NB4 (cell line): Measurements from ENCODE around the gene ANP32A.

Experiments used
- DNase-seq: peaks from one replicate; pipeline ENCODE4 v3.0.0; 2010; ENCODE audit warnings: low read depth
- H3K4me3 ChIP-seq: one replicate; pipeline ENCODE4 v1.5.1; 2011; ENCODE audit warnings: mild to moderate bottlenecking, low read depth, low read length, moderate library complexity
- CTCF ChIP-seq: IDR thresholded peaks from one replicate; pipeline ENCODE4 v1.5.1; 2012; ENCODE audit warnings: low read depth, low read length
- MYC ChIP-seq: IDR thresholded peaks from 2 replicates; pipeline ENCODE4 v1.6.1; 2011; ENCODE audit warnings: low read depth, low read length
- POLR2A ChIP-seq: IDR thresholded peaks from 2 replicates; pipeline ENCODE4 v1.6.1; 2011; ENCODE audit warnings: mild to moderate bottlenecking; ENCODE audit not compliant: insufficient read length; ENCODE audit errors: extremely low read depth
- TF ChIP-seq, protein P1 (sequence below): IDR thresholded peaks from 2 replicates; pipeline ENCODE4 v1.6.1; 2011; ENCODE audit warnings: low read depth, low read length

Gene ANP32A

GRCh38 chr15:68834346-68834745 lies 13.7 kb upstream of the ANP32A start:
- H3K4me3 ChIP-seq, result no peak overlapping the region
- TF ChIP-seq MYC, result no peak
- no peak for DNase-seq

DNA sequence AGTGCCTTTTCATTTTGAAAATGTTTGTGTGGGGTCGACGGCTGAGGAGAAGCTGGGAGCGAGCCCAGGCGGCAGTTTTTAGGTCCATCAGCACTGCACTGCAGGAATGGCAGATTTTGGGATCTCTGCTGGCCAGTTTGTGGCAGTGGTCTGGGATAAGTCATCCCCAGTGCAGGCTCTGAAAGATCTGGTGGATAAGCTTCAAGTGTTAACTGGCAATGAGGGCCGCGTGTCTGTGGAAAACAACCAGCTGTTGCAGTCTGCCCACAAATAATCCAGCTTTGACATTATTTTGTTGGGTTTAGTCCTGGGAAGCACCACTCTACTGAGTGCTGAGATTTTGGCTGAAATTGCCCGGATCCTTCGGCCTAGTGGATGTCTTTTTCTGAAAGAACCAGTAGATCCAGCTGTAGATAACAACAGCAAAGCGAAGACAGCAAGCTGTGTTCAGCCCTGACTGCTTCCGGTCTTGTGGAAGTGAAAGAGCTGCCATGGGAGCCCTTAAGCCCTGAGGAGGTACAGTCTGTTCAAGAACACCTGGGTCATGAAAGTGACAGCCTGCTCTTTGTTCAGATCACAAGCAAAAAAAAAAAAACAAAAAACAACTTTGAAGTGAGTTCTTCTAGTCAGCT lies 13.1 kb upstream of the ANP32A start:
- TF ChIP-seq CTCF (no peak), MYC (no peak), POLR2A (no peak)
- TF ChIP-seq, protein P1, sequence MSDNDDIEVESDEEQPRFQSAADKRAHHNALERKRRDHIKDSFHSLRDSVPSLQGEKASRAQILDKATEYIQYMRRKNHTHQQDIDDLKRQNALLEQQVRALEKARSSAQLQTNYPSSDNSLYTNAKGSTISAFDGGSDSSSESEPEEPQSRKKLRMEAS, result no peak
- no peak for DNase-seq

DNA sequence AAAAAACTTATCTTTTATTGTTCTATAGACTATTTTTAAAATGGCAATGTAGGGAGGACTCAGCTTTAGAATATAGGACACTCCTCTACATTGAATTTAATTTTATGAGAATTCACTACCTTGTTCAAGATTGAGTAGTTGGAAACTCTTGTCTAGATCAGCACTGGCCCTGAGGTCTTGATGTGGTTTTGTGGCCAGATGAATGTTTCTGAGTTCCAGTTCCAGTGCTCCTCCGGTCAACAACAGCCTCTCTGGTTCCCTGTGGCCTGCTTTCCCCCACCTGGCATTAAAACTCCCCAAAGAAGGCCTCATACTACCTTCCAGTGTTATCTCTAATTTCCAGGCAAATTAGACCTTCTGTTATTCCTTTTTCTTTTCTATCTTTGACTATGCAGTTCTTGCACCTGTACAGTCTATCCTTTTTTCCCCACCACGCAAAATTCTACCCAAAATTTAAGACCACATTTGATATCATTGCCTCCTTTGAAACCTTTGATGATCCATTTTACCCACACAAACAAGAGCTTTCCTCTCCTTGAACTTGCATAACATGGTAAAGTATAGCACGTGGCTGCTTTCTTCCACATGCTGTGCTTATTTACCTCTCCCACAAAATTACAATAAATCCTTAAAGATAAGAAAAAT lies 9.6 kb upstream of the ANP32A start:
- TF ChIP-seq MYC (no peak), CTCF (no peak), POLR2A (no peak)
- TF ChIP-seq, protein P1, result no peak
- H3K4me3 ChIP-seq, result no peak overlapping the region
- DNase-seq, result no peak

More for the DNA sequence above, 13.1 kb upstream of the ANP32A start:
- H3K4me3 ChIP-seq, result no peak overlapping the region

- no peak overlapping the region for H3K4me3 ChIP-seq
- DNase-seq, result peak; percentile 59
- TF ChIP-seq, protein P1, result peak; percentile 93
- peak; percentile 83 for TF ChIP-seq MYC
- peak; percentile 43 for TF ChIP-seq CTCF
- no peak for TF ChIP-seq POLR2A
These were observed 8.4 kb upstream of the ANP32A start for GRCh38 chr15:68829068-68829467.

DNA sequence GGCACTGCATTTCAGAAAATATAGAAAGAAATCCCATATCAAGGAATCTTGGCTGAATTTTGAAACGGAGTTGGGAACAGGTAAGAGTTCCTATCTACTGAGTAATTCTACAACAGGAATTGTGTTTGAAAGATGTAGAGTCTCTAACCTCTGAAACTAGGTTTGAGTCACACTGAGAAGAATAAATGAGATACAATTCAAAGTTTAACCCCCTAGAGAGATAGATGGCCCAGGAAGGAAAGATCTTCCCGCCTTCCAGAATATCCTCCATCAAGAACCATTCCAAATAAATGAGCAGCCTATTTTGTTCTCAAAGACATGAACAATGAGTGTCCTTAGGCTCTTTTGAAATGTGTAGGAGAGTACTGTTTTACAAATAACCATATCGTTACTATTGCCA lies 2.9 kb upstream of the ANP32A start:
- no peak for DNase-seq
- TF ChIP-seq CTCF (no peak), MYC (no peak), POLR2A (no peak)
- TF ChIP-seq, protein P1, result no peak

DNA sequence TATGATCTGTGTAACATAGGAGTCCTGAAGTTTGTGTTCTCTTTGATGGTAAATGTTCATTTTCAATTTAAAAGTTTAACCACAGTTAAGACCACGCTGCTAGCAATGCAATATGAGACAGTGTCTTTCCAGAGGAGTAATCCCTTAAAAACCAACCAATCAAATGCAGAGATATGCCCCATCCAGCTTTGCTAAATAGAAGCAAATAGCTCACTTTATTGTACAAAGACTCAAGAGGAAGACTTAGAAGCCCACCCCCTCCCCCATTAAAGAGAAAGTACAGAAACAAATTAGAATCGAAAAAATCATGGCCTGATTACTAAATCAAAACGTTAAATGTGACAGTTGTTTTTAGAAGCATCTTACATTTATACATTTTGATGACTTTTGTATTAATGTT lies 2.1 kb upstream of the ANP32A start:
- no peak for DNase-seq
- H3K4me3 ChIP-seq, result peak overlapping the region; percentile 81
- TF ChIP-seq MYC, result no peak

More for the DNA sequence above, 2.9 kb upstream of the ANP32A start:
- H3K4me3 ChIP-seq, result no peak overlapping the region

GRCh38 chr15:68821841-68822381 lies 1.2 kb upstream of the ANP32A start:
- peak overlapping the region; percentile 81 for H3K4me3 ChIP-seq
- peak; percentile 56 for DNase-seq

More at GRCh38 chr15:68821841-68822381, 1.2 kb upstream of the ANP32A start:
- TF ChIP-seq MYC, result no peak
- no peak for TF ChIP-seq POLR2A
- TF ChIP-seq, protein P1, result no peak
- no peak for TF ChIP-seq CTCF
